Measurements from ENCODE around the gene CFAP70. TPM values are rescaled to one million over a fixed set of nuclear protein-coding genes. Genes with fewer than 3 reads are reported as not detected.

Gene CFAP70
- total RNA-seq, 2 experiments from 2014 or later = 0.58 to 0.71 TPM

GRCh38 chr10:73233883-73234282 is 124.8 kb downstream of the CFAP70 start:
- Mint-ChIP-seq H3K9me3 (ENCODE audit: low read depth) (no peaks in the 10 kb centered on the region), H3K4me1 (no peaks in the 10 kb centered on the region), H3K4me3 (no peak overlapping the region), H3K27me3 (no peaks in the 10 kb centered on the region), H3K27ac (peak overlapping the region; percentile 48), H3K36me3 (ENCODE audit: low read depth) (peaks cover 22% of the 10 kb centered on the region)
- intact Hi-C loops (cut with DNase I, micrococcal nuclease) = no loop called here
- CTCF ChIA-PET = interaction anchor here (0.5 to 2.0 kb wide), 6 partner anchors 8 to 613 kb away, joined by 3 to 5 read pairs (median 3); no protein-coding TSS in a partner anchor
- DNase-seq (no peak), ATAC-seq (no peak)
- POLR2A ChIA-PET = interaction anchor here (0.6 to 1.0 kb wide), 2 partner anchors 13 to 233 kb away, joined by 3 to 5 read pairs; partner anchors contain the start of gene DNAJC9

GRCh38 chr10:73232887-73233286 is 125.8 kb downstream of the CFAP70 start:
- Mint-ChIP-seq H3K4me3 (no peak overlapping the region), H3K27me3 (no peaks in the 10 kb centered on the region), H3K36me3 (ENCODE audit: low read depth) (peaks cover 21% of the 10 kb centered on the region), H3K9me3 (ENCODE audit: low read depth) (no peaks in the 10 kb centered on the region), H3K27ac (peak overlapping the region; percentile 56), H3K4me1 (no peaks in the 10 kb centered on the region)
- ChIA-PET POLR2A (interaction anchor here (0.5 kb wide), 1 partner anchor 14 kb away, joined by 3 read pairs; the partner anchor contains the start of gene DNAJC9), CTCF (interaction anchor here (1.4 to 2.0 kb wide), 2 partner anchors 9 to 63 kb away, joined by 3 to 5 read pairs; no protein-coding TSS in a partner anchor)
- DNase-seq = no peak
- intact Hi-C loops (cut with DNase I, micrococcal nuclease) = no loop called here
- no peak for ATAC-seq

GRCh38 chr10:73229567-73229966 is 129.1 kb downstream of the CFAP70 start:
- Mint-ChIP-seq H3K4me3 (no peak overlapping the region), H3K4me1 (no peaks in the 10 kb centered on the region), H3K27ac (no peak overlapping the region), H3K36me3 (ENCODE audit: low read depth) (peaks cover 18% of the 10 kb centered on the region), H3K27me3 (no peaks in the 10 kb centered on the region), H3K9me3 (ENCODE audit: low read depth) (no peaks in the 10 kb centered on the region)
- POLR2A ChIA-PET = no interaction called here
- CTCF ChIA-PET = no interaction called here
- ATAC-seq = no peak
- intact Hi-C loops (cut with DNase I, micrococcal nuclease) = no loop called here
- no peak for DNase-seq

GRCh38 chr10:73228247-73228646 is 130.4 kb downstream of the CFAP70 start:
- no peak for DNase-seq
- Mint-ChIP-seq H3K36me3 (ENCODE audit: low read depth) (peaks cover 16% of the 10 kb centered on the region), H3K9me3 (ENCODE audit: low read depth) (no peaks in the 10 kb centered on the region)

DNA sequence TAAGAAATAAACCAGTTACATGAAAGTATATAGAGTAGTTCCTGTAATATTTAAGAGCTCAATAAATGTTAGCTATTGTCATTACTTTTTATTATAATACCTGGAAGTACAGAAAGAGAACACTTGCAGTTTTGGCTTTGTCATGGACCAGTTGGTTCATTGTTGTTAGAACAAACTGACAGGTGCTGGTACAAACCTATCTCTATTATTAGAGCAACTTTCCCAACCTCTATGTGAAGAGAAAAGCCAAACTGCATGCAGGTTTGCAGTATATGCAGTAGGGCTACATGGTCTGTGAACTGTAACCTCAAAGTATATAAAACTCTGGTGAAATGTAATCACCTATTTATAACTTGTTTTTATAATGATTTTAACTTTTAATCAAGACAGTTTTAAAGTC is 132.0 kb downstream of the CFAP70 start:
- no peaks in the 10 kb centered on the region for H3K27me3 Mint-ChIP-seq
- H3K9me3 Mint-ChIP-seq (ENCODE audit: low read depth) = no peaks in the 10 kb centered on the region
- no peaks in the 10 kb centered on the region for H3K4me1 Mint-ChIP-seq
- intact Hi-C loops (cut with DNase I, micrococcal nuclease) = no loop called here
- no peak overlapping the region for H3K4me3 Mint-ChIP-seq
- ChIA-PET CTCF (interaction anchor here (1.3 kb wide), 1 partner anchor 303 kb away, joined by 3 read pairs; no protein-coding TSS in a partner anchor), POLR2A (no interaction called here)
- ATAC-seq = no peak
- DNase-seq = no peak
- no peak overlapping the region for H3K27ac Mint-ChIP-seq
- peaks cover 20% of the 10 kb centered on the region for H3K36me3 Mint-ChIP-seq (ENCODE audit: low read depth)

More at GRCh38 chr10:73228247-73228646, 130.4 kb downstream of the CFAP70 start:
- Mint-ChIP-seq H3K4me3 (no peak overlapping the region), H3K4me1 (no peaks in the 10 kb centered on the region), H3K27me3 (no peaks in the 10 kb centered on the region), H3K27ac (no peak overlapping the region)
- no peak for ATAC-seq
- intact Hi-C loops (cut with DNase I, micrococcal nuclease) = no loop called here
- ChIA-PET POLR2A (no interaction called here), CTCF (no interaction called here)

DNA sequence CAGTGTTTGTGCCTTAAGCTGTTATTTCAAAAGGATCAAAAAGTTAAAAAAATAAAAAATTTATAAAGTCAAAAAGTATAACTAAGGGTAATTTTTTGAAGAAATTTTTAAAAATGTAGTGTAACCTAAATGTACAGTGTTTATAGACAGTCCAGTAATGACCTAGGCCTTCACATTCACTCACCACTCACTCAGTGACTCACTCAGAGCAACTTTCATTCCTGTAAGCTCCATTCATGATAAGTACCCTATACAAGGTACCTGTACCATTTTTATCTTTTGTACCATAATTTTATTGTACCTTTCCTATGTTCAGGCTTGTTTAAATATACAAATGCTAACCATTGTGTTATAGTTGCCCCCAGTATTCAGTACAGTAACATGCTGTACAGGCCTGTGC is 133.1 kb downstream of the CFAP70 start:
- no peak overlapping the region for H3K27ac Mint-ChIP-seq
- POLR2A ChIA-PET = interaction anchor here (1.0 kb wide), 1 partner anchor 22 kb away, joined by 3 read pairs; the partner anchor contains the start of gene DNAJC9
- no peak for DNase-seq
- H3K4me1 Mint-ChIP-seq = no peaks in the 10 kb centered on the region
- peak; percentile 65 for ATAC-seq
- H3K4me3 Mint-ChIP-seq = no peak overlapping the region
- no peaks in the 10 kb centered on the region for H3K9me3 Mint-ChIP-seq (ENCODE audit: low read depth)
- H3K27me3 Mint-ChIP-seq = no peaks in the 10 kb centered on the region
- CTCF ChIA-PET = interaction anchor here (1.3 kb wide), 1 partner anchor 305 kb away, joined by 3 read pairs; no protein-coding TSS in a partner anchor
- H3K36me3 Mint-ChIP-seq (ENCODE audit: low read depth) = peaks cover 19% of the 10 kb centered on the region
- intact Hi-C loops (cut with DNase I, micrococcal nuclease) = no loop called here

DNA sequence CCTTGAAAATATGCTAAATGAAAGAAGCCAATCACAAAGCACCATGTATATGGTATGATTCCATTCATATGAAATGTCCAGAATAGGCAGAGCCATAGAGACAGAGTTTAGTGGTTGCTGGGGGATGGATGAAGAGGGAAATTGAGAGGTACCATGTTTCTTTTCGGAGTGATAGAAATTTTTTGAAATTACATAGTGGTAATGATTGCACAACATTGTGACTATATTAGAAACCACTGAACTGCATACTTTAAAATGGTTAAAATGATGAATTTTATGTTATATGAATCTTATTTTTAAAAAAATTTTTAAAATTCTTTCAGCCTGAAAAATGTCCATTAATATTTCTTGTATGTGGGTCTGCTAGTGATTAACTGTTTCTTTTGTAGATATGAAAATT is 137.7 kb downstream of the CFAP70 start:
- H3K9me3 Mint-ChIP-seq (ENCODE audit: low read depth) = no peaks in the 10 kb centered on the region
- no peaks in the 10 kb centered on the region for H3K4me1 Mint-ChIP-seq
- no peak overlapping the region for H3K27ac Mint-ChIP-seq
- no peaks in the 10 kb centered on the region for H3K27me3 Mint-ChIP-seq
- ChIA-PET POLR2A (no interaction called here), CTCF (no interaction called here)
- no peak for ATAC-seq
- DNase-seq = no peak
- H3K4me3 Mint-ChIP-seq = no peak overlapping the region
- H3K36me3 Mint-ChIP-seq (ENCODE audit: low read depth) = peaks cover 30% of the 10 kb centered on the region
- intact Hi-C loops (cut with DNase I, micrococcal nuclease) = no loop called here

- Mint-ChIP-seq H3K9me3 (ENCODE audit: low read depth) (no peaks in the 10 kb centered on the region), H3K4me1 (no peaks in the 10 kb centered on the region), H3K27ac (no peak overlapping the region), H3K4me3 (no peak overlapping the region), H3K36me3 (ENCODE audit: low read depth) (peaks cover 35% of the 10 kb centered on the region), H3K27me3 (no peaks in the 10 kb centered on the region)
- ATAC-seq (no peak), DNase-seq (no peak)
- intact Hi-C loops (cut with DNase I, micrococcal nuclease) = no loop called here
- ChIA-PET CTCF (interaction anchor here (1.3 kb wide), 1 partner anchor 44 kb away, joined by 3 read pairs; no protein-coding TSS in a partner anchor), POLR2A (no interaction called here)
Measured at GRCh38 chr10:73219384-73219783, 139.3 kb downstream of the CFAP70 start.

DNA sequence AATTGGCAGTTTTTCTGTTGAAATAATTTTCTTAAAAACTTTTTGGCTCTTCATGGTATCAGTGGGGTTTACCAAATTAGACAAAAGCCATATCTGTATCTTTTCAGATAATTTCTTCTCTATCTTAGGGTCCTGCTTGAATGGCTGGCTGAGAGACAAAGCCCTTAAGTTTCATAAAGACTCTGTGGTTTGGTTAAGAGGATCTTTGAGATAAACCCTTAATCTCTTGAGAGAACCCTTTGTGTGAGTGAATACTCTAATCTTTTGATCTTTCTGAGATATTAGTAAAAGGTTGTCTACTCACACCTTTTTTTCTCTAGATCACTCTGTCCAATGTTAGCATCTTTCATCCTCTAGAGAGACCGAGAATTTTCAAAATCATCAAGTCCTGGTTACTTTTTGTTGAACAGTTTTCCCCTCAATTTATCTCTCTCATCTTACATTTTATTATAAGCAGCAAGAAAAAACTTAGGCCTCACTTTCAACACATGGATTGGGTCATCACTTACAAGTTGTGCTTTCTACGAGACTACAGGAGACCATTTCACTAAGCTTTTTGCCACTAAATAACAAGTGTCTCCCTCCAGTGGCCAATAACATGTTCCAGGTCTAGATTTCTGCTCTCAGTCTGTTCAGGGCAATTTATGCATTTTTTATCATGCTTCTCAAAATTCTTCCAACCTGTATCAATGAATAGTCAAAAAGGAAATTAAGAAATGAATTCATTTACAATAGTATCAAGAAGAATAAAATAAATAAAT is 140.1 kb downstream of the CFAP70 start:
- intact Hi-C loops (cut with DNase I, micrococcal nuclease) = no loop called here
- ChIA-PET POLR2A (interaction anchor here (0.6 to 0.7 kb wide), 2 partner anchors 57 to 184 kb away, joined by 3 to 4 read pairs; no protein-coding TSS in a partner anchor), CTCF (interaction anchor here (0.8 to 1.3 kb wide), 2 partner anchors 13 to 23 kb away, joined by 3 to 4 read pairs; no protein-coding TSS in a partner anchor)
- H3K27me3 Mint-ChIP-seq = no peaks in the 10 kb centered on the region
- no peak for DNase-seq
- no peaks in the 10 kb centered on the region for H3K9me3 Mint-ChIP-seq (ENCODE audit: low read depth)
- no peak overlapping the region for H3K27ac Mint-ChIP-seq
- ATAC-seq = no peak
- no peaks in the 10 kb centered on the region for H3K4me1 Mint-ChIP-seq
- H3K36me3 Mint-ChIP-seq (ENCODE audit: low read depth) = peaks cover 40% of the 10 kb centered on the region
- H3K4me3 Mint-ChIP-seq = no peak overlapping the region

GRCh38 chr10:73217628-73218027 is 141.0 kb downstream of the CFAP70 start:
- Mint-ChIP-seq H3K36me3 (ENCODE audit: low read depth) (peaks cover 44% of the 10 kb centered on the region), H3K4me1 (no peaks in the 10 kb centered on the region), H3K9me3 (ENCODE audit: low read depth) (no peaks in the 10 kb centered on the region), H3K27ac (no peak overlapping the region), H3K27me3 (no peaks in the 10 kb centered on the region), H3K4me3 (no peak overlapping the region)
- intact Hi-C loops (cut with DNase I, micrococcal nuclease) = no loop called here
- CTCF ChIA-PET = interaction anchor here (1.3 kb wide), 1 partner anchor 24 kb away, joined by 3 read pairs; no protein-coding TSS in a partner anchor
- DNase-seq (no peak), ATAC-seq (no peak)
- POLR2A ChIA-PET = no interaction called here

DNA sequence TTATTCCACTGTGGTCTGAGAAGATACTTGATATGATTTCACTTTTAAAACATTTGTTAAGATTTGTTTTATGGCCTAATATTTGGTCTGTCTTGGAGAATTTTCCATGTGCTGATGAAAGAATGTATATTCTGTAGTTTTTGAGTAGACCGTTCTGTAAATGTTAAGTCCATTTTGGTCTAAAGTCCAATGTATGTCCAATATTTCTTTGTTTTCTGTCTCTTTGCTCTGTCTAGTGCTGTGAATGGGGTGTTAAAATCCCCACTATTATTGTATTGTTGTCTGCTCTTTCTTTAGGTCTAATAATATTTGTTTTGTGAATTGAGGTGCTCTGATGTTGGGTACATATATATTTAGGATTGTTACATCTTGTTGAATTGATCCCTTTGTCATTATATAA is 142.9 kb downstream of the CFAP70 start:
- ChIA-PET CTCF (no interaction called here), POLR2A (no interaction called here)
- Mint-ChIP-seq H3K4me1 (no peaks in the 10 kb centered on the region), H3K9me3 (ENCODE audit: low read depth) (no peaks in the 10 kb centered on the region), H3K36me3 (ENCODE audit: low read depth) (peaks cover 35% of the 10 kb centered on the region), H3K27ac (no peak overlapping the region), H3K4me3 (no peak overlapping the region), H3K27me3 (no peaks in the 10 kb centered on the region)
- intact Hi-C loops (cut with DNase I, micrococcal nuclease) = no loop called here
- no peak for ATAC-seq
- no peak for DNase-seq

Data from activated CD4-positive, alpha-beta T cell treated with anti-CD3 and anti-CD28 coated beads for 36 hours (primary cell).